GM12801 (cell line): ENCODE measurements around the gene CYP1B1.

Source experiments
- TF ChIP-seq, protein P1 (sequence below): IDR thresholded peaks from one replicate; pipeline ENCODE4 v1.5.1; 2011; ENCODE audit warnings: control low read depth; ENCODE audit not compliant: insufficient read length; ENCODE audit errors: extremely low read depth

CYP1B1 gene

DNA sequence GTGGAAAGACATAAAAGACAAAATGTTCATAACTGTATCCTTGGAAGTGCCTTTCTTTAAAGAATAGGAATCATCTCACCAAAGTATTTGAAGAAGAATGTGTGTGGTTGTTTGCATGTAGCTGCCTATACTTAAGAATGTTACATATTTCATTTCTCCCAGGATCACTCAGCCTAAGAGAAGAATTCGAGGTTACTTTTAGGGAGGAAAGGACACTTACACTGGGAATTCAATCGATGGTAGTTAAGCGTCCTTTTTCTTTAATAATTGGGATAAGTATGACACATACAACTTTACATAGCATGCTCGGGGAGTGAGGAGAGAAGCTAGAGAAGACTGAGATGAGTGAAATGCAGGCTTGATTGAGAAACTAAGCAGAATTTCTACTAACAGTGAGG, 22.0 kb upstream of the CYP1B1 start:
- TF ChIP-seq, protein P1, sequence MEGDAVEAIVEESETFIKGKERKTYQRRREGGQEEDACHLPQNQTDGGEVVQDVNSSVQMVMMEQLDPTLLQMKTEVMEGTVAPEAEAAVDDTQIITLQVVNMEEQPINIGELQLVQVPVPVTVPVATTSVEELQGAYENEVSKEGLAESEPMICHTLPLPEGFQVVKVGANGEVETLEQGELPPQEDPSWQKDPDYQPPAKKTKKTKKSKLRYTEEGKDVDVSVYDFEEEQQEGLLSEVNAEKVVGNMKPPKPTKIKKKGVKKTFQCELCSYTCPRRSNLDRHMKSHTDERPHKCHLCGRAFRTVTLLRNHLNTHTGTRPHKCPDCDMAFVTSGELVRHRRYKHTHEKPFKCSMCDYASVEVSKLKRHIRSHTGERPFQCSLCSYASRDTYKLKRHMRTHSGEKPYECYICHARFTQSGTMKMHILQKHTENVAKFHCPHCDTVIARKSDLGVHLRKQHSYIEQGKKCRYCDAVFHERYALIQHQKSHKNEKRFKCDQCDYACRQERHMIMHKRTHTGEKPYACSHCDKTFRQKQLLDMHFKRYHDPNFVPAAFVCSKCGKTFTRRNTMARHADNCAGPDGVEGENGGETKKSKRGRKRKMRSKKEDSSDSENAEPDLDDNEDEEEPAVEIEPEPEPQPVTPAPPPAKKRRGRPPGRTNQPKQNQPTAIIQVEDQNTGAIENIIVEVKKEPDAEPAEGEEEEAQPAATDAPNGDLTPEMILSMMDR = no peak

DNA sequence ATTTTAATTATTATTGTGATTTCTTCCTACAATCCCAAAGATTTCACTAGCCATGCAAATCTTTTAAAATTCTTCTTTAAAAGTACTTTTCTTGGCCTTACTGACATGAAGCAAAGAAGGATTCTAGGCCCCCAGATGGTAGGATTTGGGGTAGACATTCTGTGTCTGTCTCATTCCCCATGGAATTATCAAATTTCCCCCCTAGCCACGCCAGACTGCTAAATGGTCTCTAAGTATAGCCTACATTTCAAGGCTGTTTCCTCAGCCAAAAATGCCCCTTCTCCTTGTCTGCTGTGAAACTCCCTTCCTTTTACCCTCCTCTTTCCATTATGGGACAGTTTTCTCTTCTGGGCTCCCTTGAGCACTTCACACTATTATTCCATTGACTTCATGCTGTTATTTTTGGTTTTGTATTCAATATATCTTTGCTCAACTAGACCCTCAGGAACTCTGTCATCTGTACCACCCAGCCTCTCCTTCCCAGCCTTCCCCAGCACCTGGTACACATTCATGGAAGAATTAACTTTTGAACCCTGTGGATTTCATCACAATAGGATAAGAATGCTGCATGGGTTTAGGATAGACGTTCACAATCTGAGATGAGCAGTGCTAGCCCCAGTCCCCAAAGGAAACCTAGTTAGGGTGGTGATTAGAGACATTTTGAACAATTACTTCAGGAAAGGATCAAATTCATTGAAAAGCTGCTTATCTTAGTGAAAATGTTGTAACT, 21.5 kb upstream of the CYP1B1 start:
- TF ChIP-seq, protein P1 = no peak

DNA sequence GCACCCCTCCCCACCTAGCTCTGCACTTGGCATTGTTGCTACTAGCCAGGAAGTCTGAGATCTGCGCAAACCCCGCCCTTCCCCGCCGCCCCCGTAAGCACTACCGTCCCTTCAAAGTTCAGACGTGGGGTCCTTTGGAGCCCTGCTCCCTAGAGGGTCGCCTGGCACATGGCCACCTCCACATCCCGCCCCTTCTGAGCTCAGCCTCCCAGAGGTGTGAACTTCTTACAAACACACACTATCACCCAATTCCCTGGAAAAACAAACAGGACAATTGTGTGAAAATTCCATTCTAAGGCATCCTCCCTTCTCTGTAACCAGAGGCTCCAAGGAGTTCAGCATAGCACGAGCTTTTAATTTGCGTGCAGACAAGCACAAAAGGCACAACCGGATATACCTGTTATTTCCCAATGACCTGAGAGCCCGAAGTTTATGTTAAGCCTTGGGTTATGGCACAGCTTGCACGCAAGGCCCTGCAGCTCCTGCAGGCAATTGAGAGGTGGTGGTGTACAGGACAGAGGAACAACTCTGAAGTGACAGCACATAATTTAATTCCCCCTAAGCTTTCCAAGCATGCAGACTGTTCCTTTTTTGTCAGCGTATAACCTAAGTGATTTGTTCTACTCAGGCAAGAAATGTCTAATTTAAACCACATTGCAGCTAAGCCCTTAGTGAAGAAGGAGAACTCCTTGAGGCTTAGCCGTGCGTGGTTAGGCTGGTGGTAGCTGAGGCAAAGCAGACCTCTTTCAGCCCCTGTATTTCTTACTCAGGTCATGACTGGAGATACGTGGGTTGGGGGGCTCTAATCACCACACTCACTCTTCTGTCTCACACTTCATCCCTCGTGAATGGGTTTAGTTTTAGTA, 20.3 kb upstream of the CYP1B1 start:
- TF ChIP-seq, protein P1 = no peak

DNA sequence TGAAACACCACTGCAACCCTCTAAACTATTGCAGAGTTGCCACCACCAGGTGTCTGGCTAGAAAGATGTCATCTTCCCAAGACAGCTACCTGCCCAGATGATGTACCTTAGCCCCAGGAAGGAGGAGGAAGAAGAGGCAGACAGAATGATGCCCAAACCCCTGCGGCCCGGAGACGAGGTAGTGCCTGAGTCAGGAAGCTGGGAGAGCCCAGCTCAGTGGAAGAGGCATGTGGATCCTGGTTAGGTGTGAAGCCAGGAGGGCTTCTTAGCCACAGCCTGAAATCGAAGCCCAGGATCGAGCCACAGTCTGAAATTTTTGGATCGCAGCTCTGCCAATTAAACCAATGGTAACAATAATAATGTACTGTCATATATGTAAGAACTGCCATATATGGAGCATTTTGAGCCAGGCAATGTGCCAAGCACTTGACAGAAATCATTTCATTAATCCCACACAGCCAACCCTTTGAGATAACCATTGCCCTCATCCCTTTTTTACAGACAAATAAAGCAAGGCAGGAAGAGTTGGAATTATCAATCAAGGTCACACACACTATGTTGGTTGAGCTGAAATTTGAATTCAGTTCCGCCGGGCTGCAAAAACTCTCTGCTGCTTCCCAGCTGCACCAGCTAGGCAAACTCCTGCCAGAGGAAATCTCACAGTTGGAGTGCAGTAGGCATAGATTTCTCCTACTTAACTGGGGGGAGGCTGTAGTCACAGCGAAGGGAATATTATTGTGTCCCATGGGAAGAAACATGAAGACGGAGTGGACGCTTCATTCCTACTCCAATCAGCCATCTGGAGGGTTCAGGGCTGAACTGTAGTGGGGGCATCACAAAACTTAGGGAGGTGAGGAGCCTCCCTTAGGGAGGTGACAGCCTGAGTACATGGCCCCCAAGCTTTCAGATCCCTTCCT, 19.4 kb upstream of the CYP1B1 start:
- TF ChIP-seq, protein P1 = no peak

DNA sequence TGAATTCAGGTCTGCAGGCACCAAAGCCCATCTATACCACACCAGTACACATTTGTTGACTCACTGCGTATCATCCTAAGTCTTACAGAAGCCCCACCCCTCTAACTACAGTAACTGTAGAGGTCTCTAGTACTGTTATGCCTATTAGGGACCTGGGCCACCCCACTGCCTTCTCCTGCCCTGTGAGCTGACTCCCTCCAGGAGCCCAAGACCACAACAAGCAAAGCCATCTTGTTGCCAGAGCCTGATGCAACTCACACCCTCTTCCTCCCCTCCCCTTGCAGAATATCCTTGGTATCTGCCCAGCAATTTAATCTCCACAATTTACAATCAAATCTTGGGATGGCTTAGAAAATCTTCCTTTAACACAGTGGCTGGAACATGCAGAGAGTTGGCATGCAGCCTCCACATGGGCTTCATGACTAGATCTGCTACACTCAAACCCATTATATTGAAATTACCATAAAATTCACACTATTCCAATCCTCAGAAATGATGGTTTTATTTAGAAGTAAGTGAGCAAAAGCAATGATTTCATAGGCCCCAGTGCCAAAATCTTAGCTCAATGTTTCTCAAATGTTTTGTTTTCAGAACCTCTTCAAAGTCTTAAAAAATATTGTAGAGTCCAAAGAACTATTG, 17.7 kb upstream of the CYP1B1 start:
- TF ChIP-seq, protein P1 = no peak

DNA sequence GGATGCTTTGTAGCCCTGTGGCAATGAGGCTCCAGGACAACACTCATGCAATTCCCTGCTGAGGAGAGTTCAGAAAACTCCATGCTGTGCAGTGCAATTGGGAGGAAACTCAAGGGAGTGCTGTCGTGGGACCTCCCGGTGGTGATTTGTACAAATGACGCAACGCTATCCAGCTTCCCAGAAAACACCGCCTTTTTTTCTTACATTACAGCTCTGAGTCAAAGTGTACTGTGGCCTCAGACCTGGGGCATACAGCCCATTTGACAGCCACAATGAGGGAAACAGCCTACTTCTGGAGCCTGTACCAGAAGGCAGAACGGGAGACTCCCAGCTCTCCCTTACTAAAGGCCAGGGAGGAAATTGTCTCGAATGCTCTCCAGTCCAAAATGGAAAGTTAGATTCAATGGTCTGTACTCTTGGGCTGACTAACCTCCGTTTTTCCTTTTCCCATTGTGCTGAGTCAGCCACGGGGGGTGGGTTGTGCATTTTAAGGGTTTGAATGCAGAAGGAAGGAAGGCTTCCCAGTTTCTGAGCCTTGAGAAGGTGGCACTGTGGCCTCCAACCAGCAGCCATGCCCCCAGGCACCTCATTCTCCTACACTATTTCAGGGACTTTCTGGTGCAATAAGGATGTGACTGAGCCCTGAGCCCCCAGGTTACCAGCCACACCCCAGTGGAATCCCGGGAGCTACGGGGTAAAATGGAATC, 16.4 kb upstream of the CYP1B1 start:
- TF ChIP-seq, protein P1 = no peak
